Right forelimb (tissue), 1 donor: ENCODE data around the gene C22orf23.
A peak's percentile ranks its signal among the peaks of the same experiment; 100 is the strongest.

Experiments used
- DNase-seq: peaks from one replicate; pipeline ENCODE4 v3.0.0-alpha.2; 2018

C22orf23 gene

DNA sequence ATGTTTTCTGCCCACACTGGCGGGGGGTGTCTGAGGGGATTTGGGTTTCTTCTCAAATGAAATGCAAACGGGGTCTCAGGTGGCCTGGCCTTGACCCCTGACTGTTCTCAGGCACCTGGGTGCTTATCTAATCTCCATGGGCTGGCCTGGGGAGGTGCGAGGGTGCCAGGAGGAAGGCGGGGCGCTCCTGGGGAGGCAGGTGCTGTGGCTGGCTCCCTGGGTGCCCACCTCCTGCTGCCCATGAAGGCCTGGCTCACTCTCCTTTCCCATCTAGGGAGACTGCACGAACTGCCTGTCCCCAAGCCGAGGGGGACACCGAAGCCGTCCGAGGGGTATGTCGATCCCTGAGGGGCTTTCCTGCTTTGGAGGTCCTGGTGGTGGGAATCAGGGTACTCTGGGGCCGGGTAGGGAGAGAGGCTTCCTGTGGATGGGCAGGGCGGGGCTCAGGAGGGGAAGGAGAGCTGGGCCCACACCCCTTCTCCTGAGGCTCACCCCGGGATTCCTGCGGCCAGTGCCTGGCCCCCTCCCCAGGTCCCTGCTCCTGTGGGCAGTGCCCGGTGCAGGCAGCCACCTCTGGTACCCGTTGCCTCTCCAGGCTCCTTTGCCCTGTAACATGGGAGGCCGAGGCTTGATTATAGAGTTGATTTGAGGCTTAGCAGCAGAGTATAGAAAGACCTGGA is 28.9 kb downstream of the C22orf23 start:
- no peak for DNase-seq

DNA sequence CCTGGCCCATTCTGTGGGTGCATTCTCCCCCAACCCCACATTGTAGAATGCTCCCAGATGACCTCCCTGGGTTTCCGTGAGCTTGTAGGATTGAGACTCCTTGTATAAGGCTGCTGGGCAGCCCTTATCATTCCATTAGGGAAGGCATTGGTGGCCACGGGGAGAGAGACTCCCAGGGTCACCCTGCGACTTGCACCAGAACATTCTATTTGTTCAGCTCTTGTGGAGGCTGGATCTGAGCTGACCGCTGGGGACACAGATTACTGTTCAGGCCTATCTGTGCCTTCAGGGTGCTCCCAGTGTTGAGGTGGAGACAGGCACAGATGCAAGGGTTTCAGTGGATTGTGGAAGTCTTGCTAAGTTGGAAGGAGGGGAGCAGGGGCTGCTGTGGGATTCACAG is 29.5 kb downstream of the C22orf23 start:
- DNase-seq: no peak

DNA sequence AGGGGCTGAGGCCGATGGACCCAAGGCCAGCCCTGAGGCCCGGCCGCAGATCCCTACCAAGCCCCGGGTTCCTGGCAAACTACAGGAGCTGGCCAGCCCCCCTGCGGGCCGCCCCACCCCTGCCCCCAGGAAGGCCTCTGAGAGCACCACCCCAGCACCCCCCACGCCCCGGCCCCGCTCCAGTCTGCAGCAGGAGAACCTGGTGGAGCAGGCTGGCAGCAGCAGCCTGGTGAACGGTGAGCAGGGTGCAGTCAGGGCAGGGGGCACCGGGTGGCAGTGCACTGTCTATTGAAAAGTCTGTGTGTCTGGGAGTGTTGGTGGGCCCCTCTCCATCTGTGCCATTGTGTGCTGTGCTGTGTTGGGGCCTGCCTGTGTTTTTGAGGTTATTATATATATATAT is 31.2 kb downstream of the C22orf23 start:
- DNase-seq: no peak

DNA sequence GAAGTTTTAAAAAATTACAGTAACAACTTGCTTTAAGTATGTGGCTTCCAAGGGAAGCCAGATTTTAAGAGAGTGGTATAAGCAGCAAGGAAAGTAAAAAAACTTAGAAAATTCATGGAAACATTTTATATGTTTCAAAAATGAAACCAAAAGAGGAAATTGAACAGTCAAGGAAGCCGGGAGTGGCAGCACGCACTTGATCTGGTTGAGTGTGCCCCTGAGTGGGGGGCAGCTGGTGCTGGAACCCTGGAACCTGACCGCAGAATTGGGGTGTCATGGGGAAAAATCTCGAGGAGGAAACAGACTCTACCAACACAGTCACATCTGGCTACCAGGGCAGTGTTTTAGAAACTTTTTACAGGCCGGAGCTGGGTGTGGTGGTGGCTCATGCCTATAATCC is 33.3 kb downstream of the C22orf23 start:
- no peak for DNase-seq

DNA sequence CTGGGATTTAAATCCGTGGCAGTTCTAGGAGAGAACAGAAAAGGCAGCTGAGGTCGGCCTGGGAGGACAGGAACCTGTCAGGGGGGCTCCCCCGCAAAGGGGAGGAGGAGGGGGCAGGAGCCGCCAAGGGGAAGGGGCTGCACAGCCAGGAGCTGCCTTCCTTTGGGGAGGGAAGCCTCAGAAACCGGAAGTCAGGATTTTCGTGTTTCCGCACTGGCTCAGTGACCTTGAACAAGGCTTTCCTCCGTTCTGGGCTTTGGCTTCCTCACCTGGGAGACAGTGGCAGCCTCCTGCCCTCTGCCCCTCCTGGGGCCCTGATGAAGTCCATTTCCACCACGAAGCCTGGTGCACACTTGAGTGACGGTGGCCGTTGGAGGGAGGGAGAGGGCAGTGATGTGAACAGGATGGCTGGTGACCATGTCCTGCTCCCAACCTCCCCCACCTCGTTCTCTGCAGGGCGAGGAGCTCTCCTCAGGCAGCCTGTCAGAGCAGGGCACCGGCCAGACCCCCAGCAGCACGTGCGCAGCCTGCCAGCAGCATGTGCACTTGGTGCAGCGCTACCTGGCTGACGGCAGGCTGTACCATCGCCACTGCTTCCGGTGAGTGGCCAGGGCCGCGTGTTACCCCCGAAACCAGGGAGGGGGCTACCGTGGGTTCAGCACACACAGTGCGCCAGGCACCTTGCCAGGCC is 34.7 kb downstream of the C22orf23 start:
- no peak for DNase-seq

DNA sequence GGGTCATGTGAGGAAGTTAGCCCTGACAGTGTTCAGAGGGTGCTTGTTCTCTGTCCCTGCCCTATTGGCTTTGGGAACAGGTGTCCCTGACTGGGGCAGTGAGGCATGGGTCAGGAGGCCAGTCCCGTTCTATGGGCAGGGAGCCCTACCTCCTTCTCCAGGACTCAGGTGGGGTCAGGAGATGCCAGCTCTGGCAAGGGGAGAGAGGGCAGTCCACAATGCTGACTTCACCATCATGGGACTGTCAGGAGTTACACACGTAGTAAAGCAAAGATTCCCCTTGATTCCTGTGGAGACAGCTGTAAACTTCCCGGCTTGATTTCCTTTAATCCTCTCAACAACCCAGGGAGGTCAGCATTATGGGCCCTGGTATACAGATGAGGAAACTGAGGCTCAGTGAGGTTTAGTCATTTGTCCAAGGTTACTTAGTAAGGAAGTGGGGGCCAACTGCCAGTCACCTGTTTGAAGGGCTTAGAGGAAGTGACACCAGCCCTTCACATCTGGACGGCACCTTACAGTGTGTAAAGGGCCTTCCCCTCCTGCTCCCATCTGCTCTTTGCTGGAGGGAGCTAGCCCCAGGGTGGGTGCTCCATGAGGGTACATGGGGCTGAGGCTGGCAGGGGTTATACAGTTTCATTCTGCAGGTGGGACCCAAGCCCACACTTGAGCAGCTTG is 35.4 kb downstream of the C22orf23 start:
- no peak for DNase-seq

DNA sequence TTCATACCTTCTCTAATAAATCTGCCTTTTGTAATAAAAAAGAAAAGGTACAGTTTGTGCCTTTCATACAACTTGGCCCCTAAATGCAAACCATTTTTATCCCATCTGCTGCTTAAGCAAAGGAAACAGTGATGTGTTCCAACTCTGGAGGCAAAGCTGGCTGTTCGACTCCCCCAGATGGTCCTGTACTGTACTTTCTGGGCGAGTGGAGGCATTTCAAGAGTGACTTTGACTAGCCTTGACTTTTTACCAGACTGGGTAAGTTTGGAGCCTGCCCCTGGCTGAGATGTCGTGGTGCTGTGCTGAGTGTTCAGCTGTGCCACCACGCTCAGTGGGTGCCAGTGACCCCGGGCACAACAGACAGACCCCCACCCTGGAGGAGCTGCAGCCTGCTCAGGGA is 37.1 kb downstream of the C22orf23 start:
- no peak for DNase-seq

DNA sequence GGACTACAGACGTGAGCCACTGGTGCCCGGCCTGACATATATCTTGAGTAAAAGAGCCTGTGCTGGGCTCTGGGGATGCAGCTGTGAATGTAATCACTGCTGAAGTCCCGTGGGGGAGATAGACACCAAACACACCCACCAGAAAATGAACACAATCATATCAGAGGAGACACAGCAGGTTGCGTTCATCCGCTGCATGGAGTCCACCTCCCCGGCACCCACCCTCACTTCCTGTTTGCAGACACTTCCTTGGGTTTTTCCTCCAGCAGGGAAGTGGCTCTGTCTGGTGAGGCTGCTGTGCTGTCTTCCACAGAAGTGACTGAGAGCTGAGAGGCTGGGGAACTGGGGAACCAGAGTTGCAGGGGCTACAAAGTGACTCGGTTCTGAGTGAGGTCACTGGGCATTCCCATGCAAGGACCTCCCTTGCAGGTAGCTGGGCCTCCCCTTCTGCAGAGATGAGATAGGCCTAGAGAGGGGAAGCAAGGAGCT is 40.1 kb downstream of the C22orf23 start:
- DNase-seq: no peak

DNA sequence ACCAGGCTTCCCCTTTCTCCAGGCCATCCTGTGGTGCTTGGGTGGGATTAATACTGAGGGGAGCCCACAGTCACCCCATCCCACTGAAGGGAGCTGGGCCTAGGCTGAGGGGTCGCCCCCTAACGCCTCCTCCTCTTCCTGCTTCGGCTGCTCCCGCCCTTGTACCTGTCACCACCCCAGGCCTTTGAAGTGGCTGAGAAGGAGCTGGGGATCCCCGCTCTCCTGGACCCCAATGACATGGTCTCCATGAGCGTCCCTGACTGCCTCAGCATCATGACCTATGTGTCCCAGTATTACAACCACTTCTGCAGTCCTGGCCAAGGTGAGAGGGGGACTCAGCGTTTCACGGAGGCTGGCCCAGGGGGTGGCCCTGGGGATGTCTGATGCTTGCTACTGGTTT is 41.2 kb downstream of the C22orf23 start:
- no peak for DNase-seq

DNA sequence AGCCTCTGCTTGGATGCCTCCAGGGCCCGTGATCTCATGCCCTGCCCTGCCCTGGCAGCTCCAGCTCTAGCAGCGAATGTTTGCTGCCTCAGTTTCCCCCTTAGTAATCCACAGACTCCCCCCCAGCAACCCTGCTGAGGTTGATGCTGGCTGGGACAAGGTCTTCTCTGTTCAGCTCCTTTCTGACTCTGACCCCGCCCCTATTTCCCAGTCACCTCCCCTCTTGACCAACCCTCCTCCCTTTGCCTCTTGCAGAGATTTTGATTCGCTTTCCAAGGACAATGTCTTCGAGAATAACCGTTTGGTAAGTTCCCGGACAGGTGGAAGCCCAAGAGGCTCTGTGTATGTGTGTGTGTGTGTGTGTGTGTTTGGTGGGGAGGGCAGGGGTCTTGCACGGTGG is 41.7 kb downstream of the C22orf23 start:
- no peak for DNase-seq

DNA sequence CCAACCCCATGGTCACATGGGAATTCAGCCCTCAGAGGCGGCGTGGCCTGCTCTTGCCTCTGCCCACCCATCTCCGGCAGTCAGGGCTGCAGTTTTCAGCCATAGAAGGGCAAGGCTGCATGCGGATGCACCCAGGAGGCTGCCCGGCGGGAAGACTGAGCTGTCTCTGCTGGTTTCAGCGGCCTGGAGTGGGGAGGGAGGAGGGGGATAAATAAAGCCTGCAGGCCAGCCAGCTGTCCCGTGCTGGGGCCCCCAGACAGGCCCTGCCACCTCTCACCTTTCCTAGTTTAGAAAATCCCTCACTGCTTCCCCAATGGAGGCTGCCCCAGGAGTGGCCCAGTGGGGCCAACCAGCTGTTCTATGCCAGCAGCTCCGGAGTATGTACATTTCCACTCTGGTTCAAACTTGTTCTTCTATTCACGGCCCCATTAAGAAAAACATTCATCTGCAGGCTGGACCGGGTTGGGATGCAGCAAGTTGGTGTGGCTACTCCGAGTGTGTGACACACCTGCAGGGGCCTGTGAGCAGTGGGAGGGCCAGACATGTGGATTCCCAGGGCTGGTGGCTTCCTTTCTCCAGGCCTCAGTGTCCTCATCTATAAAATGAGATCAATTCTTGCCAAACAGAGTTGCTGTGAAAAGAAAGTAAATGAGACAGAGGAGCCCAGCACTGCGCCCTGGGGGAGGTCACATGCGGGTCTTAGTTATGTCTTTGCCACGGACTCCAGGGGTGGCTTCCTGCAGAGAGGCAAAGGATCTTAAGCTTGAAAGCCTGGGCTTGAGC is 42.3 kb downstream of the C22orf23 start:
- no peak for DNase-seq

DNA sequence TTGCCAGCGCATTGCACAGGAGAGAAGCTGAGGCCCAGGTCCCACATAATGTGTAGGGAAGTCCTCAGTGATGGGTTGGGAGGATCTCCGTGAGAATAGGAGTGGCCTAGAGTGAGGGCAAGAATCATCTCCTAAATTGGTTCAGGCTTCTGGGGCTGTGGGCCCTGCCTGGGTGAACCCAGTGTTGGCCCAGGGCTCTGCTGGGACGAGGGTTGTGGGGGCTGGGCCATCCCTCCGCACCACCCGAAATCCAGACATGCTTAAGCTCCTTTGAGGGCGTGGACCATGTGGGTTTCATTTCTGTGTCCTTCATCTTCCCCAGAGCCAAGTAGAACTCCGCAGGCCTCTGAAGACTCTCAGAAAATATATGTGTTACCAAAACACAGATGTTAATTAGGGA is 43.6 kb downstream of the C22orf23 start:
- no peak for DNase-seq

DNA sequence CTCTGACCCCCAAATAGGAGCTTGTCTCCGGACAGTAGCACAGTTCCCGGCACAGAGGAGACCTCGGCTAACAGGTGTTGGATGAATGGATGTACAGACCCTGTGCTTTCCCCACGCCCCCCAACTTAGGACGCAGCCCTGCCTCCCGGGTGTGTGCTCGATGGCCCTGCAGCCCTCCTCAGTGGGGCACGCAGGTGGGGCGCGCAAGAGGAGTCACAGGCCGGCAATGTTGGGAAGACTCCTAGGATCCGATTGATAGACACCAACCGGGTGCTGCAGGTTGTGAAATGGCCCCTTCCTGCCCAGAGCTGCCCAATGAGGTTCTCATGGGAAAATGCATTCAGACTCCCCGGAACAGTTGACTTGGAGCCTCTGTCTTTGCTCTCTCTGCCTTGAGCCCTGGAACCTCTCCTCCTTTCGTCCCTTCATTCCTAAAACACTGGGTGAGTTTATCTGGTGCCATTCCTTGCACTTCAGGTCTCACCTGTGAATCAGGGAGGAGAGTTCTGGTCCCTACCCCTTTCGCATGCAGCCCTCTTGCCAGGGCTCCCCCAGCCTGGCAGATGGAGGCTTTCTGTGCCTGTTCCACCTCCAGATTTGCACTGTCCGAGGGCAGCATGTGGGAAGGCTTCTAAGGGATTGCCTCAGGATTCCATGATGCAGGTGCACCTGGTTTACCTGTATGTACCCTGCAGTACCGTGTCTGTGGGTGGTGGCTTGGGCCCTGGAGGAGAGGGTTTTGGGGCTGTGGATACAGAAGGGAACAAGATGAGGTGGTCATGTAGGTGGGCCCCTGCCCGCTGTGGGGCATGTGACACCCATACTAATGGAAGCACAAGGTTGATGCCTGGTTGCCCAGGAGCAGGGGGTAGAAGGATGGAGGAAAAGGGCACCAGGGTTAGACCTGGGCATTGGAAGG is 46.1 kb downstream of the C22orf23 start:
- no peak for DNase-seq

DNA sequence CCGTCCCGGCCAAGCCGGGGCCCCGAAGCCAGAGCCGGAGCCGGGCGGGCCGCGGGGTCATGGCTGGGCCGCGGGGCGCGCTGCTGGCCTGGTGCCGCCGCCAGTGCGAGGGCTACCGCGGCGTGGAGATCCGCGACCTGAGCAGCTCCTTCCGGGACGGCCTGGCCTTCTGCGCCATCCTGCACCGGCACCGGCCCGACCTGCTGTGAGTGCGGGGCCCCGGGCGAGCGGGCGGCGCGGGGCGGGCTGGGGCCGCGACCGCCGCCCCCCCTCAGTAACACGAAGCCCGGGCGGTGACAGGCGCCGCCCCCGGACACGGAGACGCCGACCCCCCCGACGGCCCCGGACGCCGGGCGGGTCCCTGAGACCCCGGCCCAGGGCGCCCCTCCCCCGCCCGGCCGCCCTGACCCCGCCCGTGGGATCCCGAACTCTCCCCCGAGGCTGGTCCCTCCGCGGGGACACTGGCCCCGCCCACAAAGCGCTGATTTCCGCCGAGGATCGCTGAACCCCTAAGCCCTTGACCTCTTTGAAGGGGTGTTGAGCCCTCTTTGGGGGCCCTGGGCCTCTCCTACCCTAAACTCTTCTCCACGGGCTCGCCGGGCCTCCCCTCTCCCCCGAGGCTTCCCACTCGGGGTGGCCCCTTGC is 46.9 kb downstream of the C22orf23 start:
- DNase-seq: no peak

DNA sequence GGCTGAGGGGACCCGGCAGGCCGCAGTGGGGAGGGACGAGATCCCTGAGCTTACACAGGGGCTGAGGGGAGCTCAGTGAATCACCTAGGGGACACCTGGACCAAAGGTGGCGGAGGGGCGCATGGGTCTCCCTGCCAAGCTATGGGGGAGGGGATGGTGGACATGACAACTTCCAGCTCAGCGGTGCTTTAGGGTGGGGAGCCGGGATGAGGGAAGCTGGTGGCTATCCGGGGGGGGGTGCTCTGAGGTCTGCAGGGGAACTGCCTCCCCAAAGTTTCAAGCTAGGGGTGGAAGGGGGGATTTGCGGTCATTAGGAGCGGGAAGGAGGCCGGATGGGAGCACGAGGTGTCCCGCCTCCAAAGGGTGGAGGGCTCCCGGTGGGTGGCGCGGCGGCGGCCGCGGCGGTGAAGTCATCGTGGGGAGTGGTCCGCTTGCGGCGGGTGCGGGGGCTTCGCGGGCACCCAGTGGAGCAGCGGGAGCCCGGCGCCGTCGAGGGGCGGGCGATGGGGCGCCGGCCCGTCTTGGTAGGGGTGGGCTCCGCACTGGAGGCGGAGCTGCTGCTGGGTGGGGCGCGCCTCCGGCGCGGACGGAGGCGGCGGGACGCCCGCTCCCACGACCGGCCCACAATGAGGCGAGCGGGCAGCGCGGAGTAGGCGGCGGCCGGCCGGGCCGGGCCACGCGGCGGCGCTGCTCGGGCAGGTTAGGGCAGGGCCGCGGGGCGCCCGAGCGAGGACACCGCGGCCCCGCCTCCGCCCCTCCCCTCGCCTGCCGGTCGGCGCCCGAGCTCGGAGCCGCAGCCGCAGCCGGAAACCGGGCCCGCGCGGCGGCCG is 47.7 kb downstream of the C22orf23 start, which contains the start of gene MICALL1:
TSS of gene MICALL1 (plus strand) at position 764 of the 830 bp plus-strand sequence. CDS start 126 bp downstream, outside the sequence.
- peak; percentile 76 for DNase-seq

DNA sequence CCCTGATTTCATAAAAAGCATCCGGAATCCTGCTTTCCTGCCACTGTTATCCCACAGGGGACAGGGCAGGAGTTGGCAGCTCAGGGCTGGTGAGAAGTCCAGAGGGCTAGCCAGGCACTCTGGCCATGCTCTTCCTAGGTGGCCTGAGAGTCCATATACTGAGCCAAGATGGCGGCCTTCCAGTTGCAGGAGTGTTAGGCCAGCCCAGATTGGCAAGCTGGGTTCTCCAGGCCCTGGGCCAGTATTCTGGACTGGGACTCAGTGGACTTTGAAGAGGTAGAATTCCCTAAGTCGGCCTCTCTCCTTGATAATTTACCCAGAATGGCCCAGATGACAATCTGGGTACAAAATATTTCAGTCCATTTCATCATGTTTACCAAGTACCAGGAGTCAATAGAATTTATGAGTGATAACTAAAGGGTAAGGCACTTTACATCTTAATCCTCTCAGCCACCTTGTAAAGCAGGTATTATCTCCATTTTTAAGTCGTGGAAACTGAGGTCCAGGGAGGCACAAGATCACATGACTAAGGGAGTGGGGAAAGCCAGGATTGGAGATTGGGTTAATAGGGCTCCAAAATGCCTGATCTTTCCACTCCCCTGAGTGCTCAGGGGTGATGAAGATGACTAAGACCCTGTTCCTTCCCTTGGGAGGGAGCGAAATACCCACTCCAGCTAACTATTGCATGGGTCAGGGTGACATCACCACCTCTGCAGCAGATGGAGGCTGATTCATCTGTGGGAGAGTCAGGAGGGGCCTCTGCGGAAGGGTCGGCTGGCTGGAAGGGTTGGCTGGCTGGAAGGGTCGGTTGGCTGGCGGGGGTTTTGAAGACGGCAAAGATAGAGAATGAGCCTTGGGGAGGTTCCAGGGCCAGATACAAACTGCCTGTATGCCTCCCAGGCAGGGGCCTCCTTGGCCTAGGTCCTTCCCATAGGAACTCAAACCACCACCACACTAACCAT is 48.5 kb downstream of the C22orf23 start:
- DNase-seq: no peak

DNA sequence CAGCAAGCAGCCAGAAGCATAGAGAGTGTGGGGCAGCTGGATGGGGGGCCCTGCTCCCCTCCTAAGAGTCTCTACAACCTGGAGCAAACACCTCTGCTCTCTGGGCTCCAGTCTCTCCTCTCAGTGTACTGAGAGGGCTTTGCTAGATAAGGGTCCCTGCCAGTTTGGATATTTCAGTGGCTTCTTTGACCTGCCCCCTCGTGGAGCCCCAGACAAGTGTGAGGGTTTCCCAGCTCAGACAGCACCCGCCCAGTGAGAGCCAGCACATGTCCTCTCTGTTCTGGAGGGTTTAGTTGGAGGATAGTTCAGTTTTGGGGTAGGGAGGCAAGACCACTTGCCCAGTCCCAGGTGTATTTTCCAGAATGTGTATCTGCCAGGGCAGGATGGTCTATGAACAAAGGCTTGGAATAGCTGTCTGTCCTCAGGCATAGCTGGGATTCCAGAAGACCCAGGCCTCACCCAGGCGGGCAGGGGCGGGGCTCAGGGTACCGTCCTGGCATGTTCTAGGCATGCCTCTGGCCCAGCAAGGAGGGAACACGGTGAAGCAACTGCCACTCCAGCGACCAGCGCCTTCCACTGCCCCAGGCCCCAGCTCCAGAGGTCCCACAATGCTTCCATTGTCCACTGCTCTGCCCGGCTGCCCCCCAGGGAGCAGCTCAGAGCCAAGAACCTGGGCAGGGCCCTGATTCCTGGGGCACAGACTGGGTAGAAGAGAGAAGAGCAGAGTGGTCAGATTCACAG is 54.8 kb downstream of the C22orf23 start:
- DNase-seq: no peak

DNA sequence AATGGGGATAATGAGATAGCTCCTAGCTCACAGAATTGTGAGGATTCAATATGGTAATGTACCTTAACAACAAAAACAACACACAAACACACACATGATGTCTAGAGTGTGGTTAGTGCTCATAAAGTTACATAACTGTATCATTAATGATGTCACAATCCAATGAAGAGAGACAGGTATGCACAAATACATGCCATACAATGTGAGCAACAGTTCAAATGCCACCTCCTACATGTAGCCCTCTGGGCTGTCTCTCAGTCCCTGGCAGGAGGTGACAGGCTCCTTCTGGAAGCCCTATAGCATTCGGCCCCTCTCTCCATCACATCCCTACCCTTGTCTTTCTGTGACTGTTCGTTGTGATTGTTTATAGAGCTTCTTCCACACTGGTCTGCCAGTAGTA is 55.6 kb downstream of the C22orf23 start:
- no peak for DNase-seq

DNA sequence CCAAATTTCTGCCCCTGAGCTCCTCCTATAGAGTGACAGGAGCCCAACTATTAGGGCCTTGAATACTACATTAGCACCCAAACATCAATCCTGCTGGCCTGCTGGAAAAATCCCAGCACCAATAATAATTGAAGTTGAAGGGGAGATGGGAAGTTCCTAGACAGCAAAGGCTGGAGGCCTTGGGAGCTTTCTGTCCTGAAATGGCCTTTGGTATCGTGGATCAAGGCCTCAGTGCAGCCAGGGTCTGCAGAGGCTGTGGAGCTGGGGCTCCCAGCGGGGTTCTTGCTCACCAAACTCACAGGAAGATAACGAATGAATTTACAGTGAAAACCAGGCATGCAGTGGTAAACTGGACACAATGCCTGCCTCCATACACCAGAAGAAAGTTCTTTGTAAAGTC is 56.5 kb downstream of the C22orf23 start:
- DNase-seq: no peak
